Astrocyte (in vitro differentiated cells and primary cell): ENCODE measurements around the gene TMPRSS9. TPM values are rescaled to one million over a fixed set of nuclear protein-coding genes. Genes with fewer than 3 reads are reported as not detected.

Experiments used
- DNase-seq: peaks from one replicate; pipeline ENCODE4 v3.0.0-alpha.2; 2010; ENCODE audit warnings: low read depth
- FAIRE-seq: peaks from 2 replicates; lab custom pipeline; 2011; peaks lifted over from hg19 to GRCh38; lab: Jason Lieb, UNC
- H2AFZ ChIP-seq: 2 replicates; pipeline ENCODE4 v1.6.0; 2012; ENCODE audit warnings: low read depth, low read length, inconsistent platforms
- H3K27ac ChIP-seq: 2 replicates; pipeline ENCODE4 v1.5.1; 2011; ENCODE audit warnings: low read depth, low read length, inconsistent platforms
- H3K27me3 ChIP-seq: 2 replicates; pipeline ENCODE4 v1.6.0; 2011; ENCODE audit warnings: low read length, inconsistent platforms; ENCODE audit not compliant: insufficient read depth
- H3K36me3 ChIP-seq: 2 replicates; pipeline ENCODE4 v1.5.1; 2011; ENCODE audit warnings: low read length, inconsistent platforms; ENCODE audit not compliant: insufficient read depth
- H3K4me1 ChIP-seq: 2 replicates; pipeline ENCODE4 v1.5.1; 2011; ENCODE audit warnings: low read length, inconsistent platforms; ENCODE audit not compliant: insufficient read depth
- H3K4me2 ChIP-seq: 2 replicates; pipeline ENCODE4 v1.6.0; 2012; ENCODE audit warnings: low read length, inconsistent platforms
- H3K4me3 ChIP-seq: 2 replicates; pipeline ENCODE4 v1.5.1; 2011; ENCODE audit warnings: low read depth, mild to moderate bottlenecking, low read length, inconsistent platforms; ENCODE audit not compliant: insufficient read depth
- H3K79me2 ChIP-seq: 2 replicates; pipeline ENCODE4 v1.6.0; 2012; ENCODE audit warnings: mild to moderate bottlenecking, low read length, inconsistent platforms; ENCODE audit not compliant: insufficient read depth
- H3K9ac ChIP-seq: 2 replicates; pipeline ENCODE4 v1.6.0; 2012; ENCODE audit warnings: mild to moderate bottlenecking, low read length, inconsistent platforms
- H3K9me3 ChIP-seq: 2 replicates; pipeline ENCODE4 v1.5.1; 2012; ENCODE audit warnings: low read depth, mild to moderate bottlenecking, low read length, inconsistent platforms; ENCODE audit not compliant: insufficient read depth
- H4K20me1 ChIP-seq: 2 replicates; pipeline ENCODE4 v1.6.0; 2012; ENCODE audit warnings: low read length, inconsistent platforms; ENCODE audit not compliant: insufficient read depth
- H3K27ac Mint-ChIP-seq: one replicate; pipeline ENCODE4 v1.8.0; 2021; ENCODE audit warnings: mild to moderate bottlenecking, mixed read lengths; ENCODE audit not compliant: unreplicated experiment
- H3K27me3 Mint-ChIP-seq: one replicate; pipeline ENCODE4 v1.8.0; 2021; ENCODE audit warnings: low read depth, mixed read lengths; ENCODE audit not compliant: unreplicated experiment
- H3K36me3 Mint-ChIP-seq: one replicate; pipeline ENCODE4 v1.8.0; 2021; ENCODE audit warnings: low read depth, mixed read lengths; ENCODE audit not compliant: unreplicated experiment
- H3K4me1 Mint-ChIP-seq: one replicate; pipeline ENCODE4 v1.8.0; 2021; ENCODE audit warnings: low read depth, mixed read lengths; ENCODE audit not compliant: unreplicated experiment
- H3K4me3 Mint-ChIP-seq: one replicate; pipeline ENCODE4 v1.8.0; 2021; ENCODE audit warnings: mild to moderate bottlenecking, moderate library complexity, mixed read lengths; ENCODE audit not compliant: unreplicated experiment
- H3K9me3 Mint-ChIP-seq: one replicate; pipeline ENCODE4 v1.8.0; 2021; ENCODE audit warnings: mild to moderate bottlenecking, mixed read lengths; ENCODE audit not compliant: unreplicated experiment
- EZH2 ChIP-seq: IDR thresholded peaks from 2 replicates; pipeline ENCODE4 v1.6.1; 2012; ENCODE audit warnings: mild to moderate bottlenecking, low read length, inconsistent platforms; ENCODE audit not compliant: insufficient read depth
- total RNA-seq: library from RNA; stranded (reverse); gene quantifications from 2 replicates; pipeline ENCODE4 v1.2.1, GENCODE V29; 2021
- TF ChIP-seq, protein P1 (sequence below): IDR thresholded peaks from 2 replicates; pipeline ENCODE4 v1.5.1; 2011; ENCODE audit warnings: low read depth, mild to moderate bottlenecking, inconsistent platforms, low read length, moderate library complexity; ENCODE audit not compliant: insufficient read depth

Gene TMPRSS9
- total RNA-seq, 1 donor from 2014 or later = 0.16 TPM

DNA sequence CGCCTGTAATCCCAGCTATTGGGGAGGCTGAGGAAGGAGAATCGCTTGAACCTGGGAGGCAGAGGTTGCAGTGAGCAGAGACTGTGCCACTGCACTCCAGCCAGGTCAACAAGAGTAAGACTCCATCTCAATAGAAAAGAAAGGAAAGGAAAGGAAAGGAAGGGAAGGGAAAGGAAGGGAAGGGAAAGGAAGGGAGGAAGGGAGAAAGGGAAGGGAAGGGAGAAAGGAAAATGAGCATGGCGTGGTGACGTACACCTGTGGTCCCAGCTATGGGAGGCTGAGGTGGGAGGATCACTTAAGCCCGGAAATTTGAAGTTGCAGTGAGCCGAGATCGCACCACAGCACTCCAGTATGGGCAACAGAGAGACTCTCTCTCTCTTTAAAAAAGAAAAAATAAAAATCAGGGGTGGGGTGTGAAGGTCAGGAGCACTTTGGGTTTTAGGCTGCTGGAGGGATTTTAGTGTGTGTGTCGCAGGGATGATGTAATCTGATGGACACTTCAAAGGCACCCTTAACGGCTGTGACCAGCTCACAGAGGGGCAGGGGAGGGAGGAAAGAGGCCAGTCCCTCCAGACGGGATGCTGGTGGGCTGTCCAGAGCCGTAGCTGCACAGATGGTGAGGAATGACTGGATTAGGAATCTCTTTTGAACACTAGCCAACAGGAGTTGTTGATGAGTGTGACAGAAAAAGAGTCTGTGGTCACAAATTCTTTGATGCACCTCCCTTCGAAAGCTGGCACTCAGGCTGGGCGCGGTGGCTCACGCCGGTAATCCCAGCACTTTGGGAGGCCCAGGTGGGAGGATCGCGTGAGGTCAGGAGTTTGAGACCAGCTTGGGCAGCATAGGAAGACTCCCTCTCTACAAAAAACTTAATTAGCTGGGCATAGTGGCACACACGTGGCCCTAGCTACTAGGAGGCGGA, 27.6 kb downstream of the TMPRSS9 start:
- Mint-ChIP-seq H3K4me3 (no peak overlapping the region), H3K4me1 (peaks cover 3% of the 10 kb centered on the region), H3K9me3 (no peaks in the 10 kb centered on the region), H3K27ac (no peak overlapping the region), H3K27me3 (peaks cover 10% of the 10 kb centered on the region), H3K36me3 (no peaks in the 10 kb centered on the region)
- peaks cover 9% of the 10 kb centered on the region for H3K4me1 ChIP-seq
- H4K20me1 ChIP-seq = no peaks in the 10 kb centered on the region
- H3K27ac ChIP-seq = no peak overlapping the region
- FAIRE-seq (no peak), DNase-seq (no peak)
- no peak overlapping the region for H3K4me3 ChIP-seq
- H3K27me3 ChIP-seq = no peaks in the 10 kb centered on the region
- H3K79me2 ChIP-seq = no peaks in the 10 kb centered on the region
- H2AFZ ChIP-seq = no peak overlapping the region
- H3K4me2 ChIP-seq = no peak overlapping the region
- H3K9ac ChIP-seq = no peak overlapping the region
- TF ChIP-seq, protein P1, sequence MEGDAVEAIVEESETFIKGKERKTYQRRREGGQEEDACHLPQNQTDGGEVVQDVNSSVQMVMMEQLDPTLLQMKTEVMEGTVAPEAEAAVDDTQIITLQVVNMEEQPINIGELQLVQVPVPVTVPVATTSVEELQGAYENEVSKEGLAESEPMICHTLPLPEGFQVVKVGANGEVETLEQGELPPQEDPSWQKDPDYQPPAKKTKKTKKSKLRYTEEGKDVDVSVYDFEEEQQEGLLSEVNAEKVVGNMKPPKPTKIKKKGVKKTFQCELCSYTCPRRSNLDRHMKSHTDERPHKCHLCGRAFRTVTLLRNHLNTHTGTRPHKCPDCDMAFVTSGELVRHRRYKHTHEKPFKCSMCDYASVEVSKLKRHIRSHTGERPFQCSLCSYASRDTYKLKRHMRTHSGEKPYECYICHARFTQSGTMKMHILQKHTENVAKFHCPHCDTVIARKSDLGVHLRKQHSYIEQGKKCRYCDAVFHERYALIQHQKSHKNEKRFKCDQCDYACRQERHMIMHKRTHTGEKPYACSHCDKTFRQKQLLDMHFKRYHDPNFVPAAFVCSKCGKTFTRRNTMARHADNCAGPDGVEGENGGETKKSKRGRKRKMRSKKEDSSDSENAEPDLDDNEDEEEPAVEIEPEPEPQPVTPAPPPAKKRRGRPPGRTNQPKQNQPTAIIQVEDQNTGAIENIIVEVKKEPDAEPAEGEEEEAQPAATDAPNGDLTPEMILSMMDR = no peak
- TF ChIP-seq EZH2 = no peak
- H3K36me3 ChIP-seq = no peaks in the 10 kb centered on the region
- H3K9me3 ChIP-seq = no peaks in the 10 kb centered on the region

DNA sequence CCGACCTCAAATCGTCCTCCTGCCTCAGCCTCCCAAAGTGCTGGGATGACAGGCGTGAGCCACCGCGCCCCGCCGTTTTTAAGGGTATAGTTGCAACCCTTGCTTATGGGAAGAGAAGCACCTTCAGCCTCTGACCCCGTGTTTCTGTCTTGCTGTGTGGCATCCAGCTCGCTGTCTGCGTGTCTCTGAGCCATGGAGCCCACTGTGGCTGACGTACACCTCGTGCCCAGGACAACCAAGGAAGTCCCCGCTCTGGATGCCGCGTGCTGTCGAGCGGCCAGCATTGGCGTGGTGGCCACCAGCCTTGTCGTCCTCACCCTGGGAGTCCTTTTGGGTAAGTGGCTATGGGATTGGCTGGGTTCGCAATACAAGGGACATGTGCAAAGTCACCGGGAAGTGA, 29.5 kb downstream of the TMPRSS9 start:
- no peaks in the 10 kb centered on the region for H3K36me3 ChIP-seq
- peak overlapping the region; percentile 27 for H3K4me3 Mint-ChIP-seq
- H3K36me3 Mint-ChIP-seq = no peaks in the 10 kb centered on the region
- no peak overlapping the region for H3K9ac ChIP-seq
- peaks cover 14% of the 10 kb centered on the region for H3K27me3 Mint-ChIP-seq
- TF ChIP-seq, protein P1 = no peak
- TF ChIP-seq EZH2 = no peak
- DNase-seq (no peak), FAIRE-seq (no peak)
- no peaks in the 10 kb centered on the region for H3K27me3 ChIP-seq
- H3K4me1 Mint-ChIP-seq = peaks cover 6% of the 10 kb centered on the region
- peaks cover 5% of the 10 kb centered on the region for H3K9me3 Mint-ChIP-seq
- no peaks in the 10 kb centered on the region for H3K79me2 ChIP-seq
- H3K4me1 ChIP-seq = no peaks in the 10 kb centered on the region
- H4K20me1 ChIP-seq = no peaks in the 10 kb centered on the region
- no peak overlapping the region for H3K4me3 ChIP-seq
- H2AFZ ChIP-seq = no peak overlapping the region
- no peaks in the 10 kb centered on the region for H3K9me3 ChIP-seq
- H3K4me2 ChIP-seq = no peak overlapping the region
- H3K27ac ChIP-seq = no peak overlapping the region
- no peak overlapping the region for H3K27ac Mint-ChIP-seq
